Measurements from ENCODE around the gene SLX4IP.
A peak's percentile ranks its signal among the peaks of the same experiment; 100 is the strongest.

Gene SLX4IP

GRCh38 chr20:10550204-10551118 lies 115.4 kb downstream of the SLX4IP start:
- no peak overlapping the region for H3K27ac ChIP-seq (ENCODE audit: low read length, poor library complexity, severe bottlenecking)
- H3K4me2 ChIP-seq (ENCODE audit: low read length, poor library complexity, severe bottlenecking) = no peak overlapping the region
- DNase-seq = no peak
- H2AFZ ChIP-seq (ENCODE audit: low read depth, low read length) = no peak overlapping the region
- peak overlapping the region; percentile 71 for H4K91ac ChIP-seq (ENCODE audit: low read length)
- H2BK15ac ChIP-seq (ENCODE audit: low read depth, poor library complexity, severe bottlenecking) = no peak overlapping the region
- no peak overlapping the region for H3K9ac ChIP-seq (ENCODE audit: low read length)
- H3K4me1 ChIP-seq (ENCODE audit: control insufficient read depth, insufficient read depth, low read depth, low read length) = peaks cover 5% of the 10 kb centered on the region
- H3K36me3 ChIP-seq (ENCODE audit: control insufficient read depth in 1 of 2, insufficient read depth in 2 of 2, low read depth in 1 of 2, low read length in 2 of 2) = no peaks in the 10 kb centered on the region
- H3K23ac ChIP-seq (ENCODE audit: low read length in 2 of 2) = no peak overlapping the region
- 92% methylated on average over 14 of the region's 14 CpGs for WGBS
- no peak overlapping the region for H3K14ac ChIP-seq (ENCODE audit: low read length in 2 of 2)
- H4K8ac ChIP-seq (ENCODE audit: low read length) = no peak overlapping the region
- H2BK12ac ChIP-seq (ENCODE audit: low read length in 2 of 2) = peak overlapping the region in 1 of 2 experiments; percentile 17
- H3K9me3 ChIP-seq (ENCODE audit: control insufficient read depth, low read length) = no peaks in the 10 kb centered on the region
- H3K79me1 ChIP-seq (replicated peaks; ENCODE audit: low read length, poor library complexity, severe bottlenecking) = peaks cover 12% of the 10 kb centered on the region
- H3K18ac ChIP-seq (ENCODE audit: low read depth in 1 of 2, low read length in 2 of 2) = no peak overlapping the region
- H3K4ac ChIP-seq (ENCODE audit: low read depth in 1 of 2, low read length in 2 of 2) = no peak overlapping the region
- H2AK5ac ChIP-seq (ENCODE audit: low read length, severe bottlenecking) = no peak overlapping the region
- no peak overlapping the region for H2BK120ac ChIP-seq (ENCODE audit: low read depth, low read length)
- H2BK5ac ChIP-seq (ENCODE audit: low read depth, low read length, poor library complexity, severe bottlenecking) = no peak overlapping the region
- H3K4me3 ChIP-seq (ENCODE audit: insufficient read depth in 1 of 2, low read depth in 1 of 2, low read length in 2 of 2) = no peak overlapping the region
- H3K27me3 ChIP-seq (ENCODE audit: control insufficient read depth in 1 of 2, insufficient read depth in 1 of 2, low read length in 2 of 2) = no peaks in the 10 kb centered on the region

GRCh38 chr20:10551732-10552724 lies 116.9 kb downstream of the SLX4IP start:
- no peak overlapping the region for H3K27ac ChIP-seq (ENCODE audit: low read length, poor library complexity, severe bottlenecking)
- H4K91ac ChIP-seq (ENCODE audit: low read length) = no peak overlapping the region
- no peaks in the 10 kb centered on the region for H3K27me3 ChIP-seq (ENCODE audit: control insufficient read depth in 1 of 2, insufficient read depth in 1 of 2, low read length in 2 of 2)
- no peak overlapping the region for H2AK5ac ChIP-seq (ENCODE audit: low read length, severe bottlenecking)
- H3K18ac ChIP-seq (ENCODE audit: low read depth in 1 of 2, low read length in 2 of 2) = peak overlapping the region in 1 of 2 experiments; percentile 58
- no peak overlapping the region for H4K8ac ChIP-seq (ENCODE audit: low read length)
- H2AFZ ChIP-seq (ENCODE audit: low read depth, low read length) = no peak overlapping the region
- H3K14ac ChIP-seq (ENCODE audit: low read length in 2 of 2) = no peak overlapping the region
- no peak overlapping the region for H2BK15ac ChIP-seq (ENCODE audit: low read depth, poor library complexity, severe bottlenecking)
- no peak overlapping the region for H2BK120ac ChIP-seq (ENCODE audit: low read depth, low read length)
- peaks cover 8% of the 10 kb centered on the region for H3K4me1 ChIP-seq (ENCODE audit: control insufficient read depth, insufficient read depth, low read depth, low read length)
- 88% methylated on average over 7 of the region's 8 CpGs for WGBS
- peak; percentile 33 for DNase-seq
- no peak overlapping the region for H3K4me3 ChIP-seq (ENCODE audit: insufficient read depth in 1 of 2, low read depth in 1 of 2, low read length in 2 of 2)
- H3K79me1 ChIP-seq (replicated peaks; ENCODE audit: low read length, poor library complexity, severe bottlenecking) = peaks cover 12% of the 10 kb centered on the region
- no peaks in the 10 kb centered on the region for H3K36me3 ChIP-seq (ENCODE audit: control insufficient read depth in 1 of 2, insufficient read depth in 2 of 2, low read depth in 1 of 2, low read length in 2 of 2)
- no peak overlapping the region for H3K4ac ChIP-seq (ENCODE audit: low read depth in 1 of 2, low read length in 2 of 2)
- H2BK5ac ChIP-seq (ENCODE audit: low read depth, low read length, poor library complexity, severe bottlenecking) = no peak overlapping the region
- no peak overlapping the region for H3K9ac ChIP-seq (ENCODE audit: low read length)
- no peak overlapping the region for H3K4me2 ChIP-seq (ENCODE audit: low read length, poor library complexity, severe bottlenecking)
- no peak overlapping the region for H3K23ac ChIP-seq (ENCODE audit: low read length in 2 of 2)
- H3K9me3 ChIP-seq (ENCODE audit: control insufficient read depth, low read length) = no peaks in the 10 kb centered on the region
- H2BK12ac ChIP-seq (ENCODE audit: low read length in 2 of 2) = peak overlapping the region in 1 of 2 experiments; percentile 54

GRCh38 chr20:10553326-10553984 lies 118.3 kb downstream of the SLX4IP start:
- Histone ChIP-seq H3K9me3 (ENCODE audit: control insufficient read depth, low read length) (no peaks in the 10 kb centered on the region), H3K79me1 (replicated peaks; ENCODE audit: low read length, poor library complexity, severe bottlenecking) (peaks cover 12% of the 10 kb centered on the region), H2AK5ac (ENCODE audit: low read length, severe bottlenecking) (no peak overlapping the region), H2BK120ac (ENCODE audit: low read depth, low read length) (no peak overlapping the region), H3K23ac (ENCODE audit: low read length in 2 of 2) (no peak overlapping the region), H2BK12ac (ENCODE audit: low read length in 2 of 2) (no peak overlapping the region), H2BK5ac (ENCODE audit: low read depth, low read length, poor library complexity, severe bottlenecking) (no peak overlapping the region), H2AFZ (ENCODE audit: low read depth, low read length) (no peak overlapping the region), H3K4me2 (ENCODE audit: low read length, poor library complexity, severe bottlenecking) (no peak overlapping the region), H3K4me3 (ENCODE audit: insufficient read depth in 1 of 2, low read depth in 1 of 2, low read length in 2 of 2) (no peak overlapping the region), H3K36me3 (ENCODE audit: control insufficient read depth in 1 of 2, insufficient read depth in 2 of 2, low read depth in 1 of 2, low read length in 2 of 2) (no peaks in the 10 kb centered on the region), H3K4me1 (ENCODE audit: control insufficient read depth, insufficient read depth, low read depth, low read length) (peaks cover 14% of the 10 kb centered on the region), H3K14ac (ENCODE audit: low read length in 2 of 2) (no peak overlapping the region), H3K27ac (ENCODE audit: low read length, poor library complexity, severe bottlenecking) (no peak overlapping the region), H3K27me3 (ENCODE audit: control insufficient read depth in 1 of 2, insufficient read depth in 1 of 2, low read length in 2 of 2) (no peaks in the 10 kb centered on the region), H4K91ac (ENCODE audit: low read length) (no peak overlapping the region), H3K4ac (ENCODE audit: low read depth in 1 of 2, low read length in 2 of 2) (no peak overlapping the region), H4K8ac (ENCODE audit: low read length) (no peak overlapping the region), H3K18ac (ENCODE audit: low read depth in 1 of 2, low read length in 2 of 2) (no peak overlapping the region), H2BK15ac (ENCODE audit: low read depth, poor library complexity, severe bottlenecking) (no peak overlapping the region), H3K9ac (ENCODE audit: low read length) (no peak overlapping the region)
- peak; percentile 77 for DNase-seq
- WGBS = 27% methylated on average over 3 of the region's 5 CpGs
